Retinal pigment epithelial cell (primary cell): ENCODE measurements around the gene RTN4.

Experiments
- DNase-seq: peaks from one replicate; pipeline ENCODE4 v3.0.0-alpha.2; 2010; ENCODE audit warnings: low read depth
- H3K4me3 ChIP-seq: 2 replicates; pipeline ENCODE4 v1.5.1; 2011; ENCODE audit warnings: mild to moderate bottlenecking, low read length, control low read depth, moderate library complexity
- CTCF ChIP-seq: conservative IDR thresholded peaks from 2 replicates; pipeline ENCODE4 v1.5.1; 2011; ENCODE audit warnings: low read depth, low read length, control low read depth, inconsistent platforms

RTN4 gene

GRCh38 chr2:55009277-55010060, 40.8 kb downstream of the RTN4 start:
- TF ChIP-seq CTCF: no peak
- no peak for DNase-seq
- peak overlapping the region; percentile 39 for H3K4me3 ChIP-seq

GRCh38 chr2:55006306-55006705, 43.9 kb downstream of the RTN4 start:
- DNase-seq: no peak
- no peak for TF ChIP-seq CTCF
- H3K4me3 ChIP-seq: no peak overlapping the region

GRCh38 chr2:55003706-55004639, 46.3 kb downstream of the RTN4 start:
- no peak overlapping the region for H3K4me3 ChIP-seq
- no peak for TF ChIP-seq CTCF
- DNase-seq: no peak

GRCh38 chr2:55001716-55002115, 48.5 kb downstream of the RTN4 start:
- DNase-seq: no peak
- H3K4me3 ChIP-seq: no peak overlapping the region
- no peak for TF ChIP-seq CTCF

GRCh38 chr2:55000341-55000740, 49.9 kb downstream of the RTN4 start:
- DNase-seq: no peak
- TF ChIP-seq CTCF: no peak
- no peak overlapping the region for H3K4me3 ChIP-seq

- DNase-seq: no peak
- TF ChIP-seq CTCF: no peak
- no peak overlapping the region for H3K4me3 ChIP-seq
Observed at GRCh38 chr2:54999182-54999581, 51.1 kb downstream of the RTN4 start.
